NCI-H2196 treated with DMSO at 0.1 percent for 48 hours (cell line): ENCODE measurements around the gene COL8A1.
"Not testable (repeated sequence)": the region's sequence is repeated elsewhere in the genome, so short reads cannot be mapped to it uniquely, and the experiment has no call there.

Source experiments
- DNase-seq: peaks from one replicate; lab custom pipeline; 2025; ENCODE audit not compliant: unreplicated experiment; lab: John Stamatoyannopoulos, UW

COL8A1 gene

GRCh38 chr3:99638167-99638948, at the start of gene COL8A1:
COL8A1 (plus strand) TSS chr3:99638594; CDS start chr3:99790683, 152,089 bp downstream.
- no peak for DNase-seq

GRCh38 chr3:99589168-99589567, 49.2 kb upstream of the COL8A1 start:
- not testable (repeated sequence) for DNase-seq

GRCh38 chr3:99599894-99600293, 38.5 kb upstream of the COL8A1 start:
- no peak for DNase-seq

DNA sequence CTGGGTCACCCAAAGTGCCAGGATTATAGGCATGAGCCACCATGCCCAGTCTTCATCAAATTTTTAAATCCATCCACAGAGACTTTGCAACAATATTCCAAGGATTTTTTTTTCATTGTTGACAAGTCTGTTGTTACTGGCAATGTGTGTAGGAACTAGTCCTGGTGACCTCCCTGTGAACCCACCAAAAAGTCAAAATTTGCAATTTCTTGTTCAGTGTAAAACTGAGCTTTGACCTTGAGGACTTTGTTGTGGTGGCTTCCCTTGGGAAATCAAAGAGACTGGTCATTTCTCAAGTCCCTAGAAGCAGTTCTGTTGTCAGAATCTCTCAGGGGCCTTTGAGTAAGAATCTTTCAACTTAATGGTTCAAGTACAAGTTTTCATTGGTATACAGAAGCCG, 36.9 kb upstream of the COL8A1 start:
- DNase-seq = no peak

DNA sequence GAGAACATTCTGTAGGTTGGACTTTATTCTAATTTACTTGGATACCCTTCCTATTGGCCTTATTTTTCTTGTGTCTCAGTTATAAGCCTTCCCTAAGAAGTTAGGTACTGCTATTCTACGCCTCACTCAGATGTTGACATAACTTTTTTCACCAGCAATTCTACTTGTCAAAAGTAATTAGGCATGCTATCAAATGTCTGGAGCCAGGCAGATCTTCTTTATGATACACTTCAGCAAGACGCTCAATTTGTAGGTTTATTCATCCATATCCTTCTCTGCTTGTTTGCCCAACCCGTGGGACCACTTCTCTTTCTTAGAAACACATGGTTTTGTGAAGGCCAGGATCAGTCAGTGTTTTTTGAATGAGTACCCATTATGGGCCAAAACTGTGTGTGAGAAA, 36.2 kb upstream of the COL8A1 start:
- no peak for DNase-seq

- DNase-seq = no peak
Measured at GRCh38 chr3:99607151-99607550, 31.2 kb upstream of the COL8A1 start.

DNA sequence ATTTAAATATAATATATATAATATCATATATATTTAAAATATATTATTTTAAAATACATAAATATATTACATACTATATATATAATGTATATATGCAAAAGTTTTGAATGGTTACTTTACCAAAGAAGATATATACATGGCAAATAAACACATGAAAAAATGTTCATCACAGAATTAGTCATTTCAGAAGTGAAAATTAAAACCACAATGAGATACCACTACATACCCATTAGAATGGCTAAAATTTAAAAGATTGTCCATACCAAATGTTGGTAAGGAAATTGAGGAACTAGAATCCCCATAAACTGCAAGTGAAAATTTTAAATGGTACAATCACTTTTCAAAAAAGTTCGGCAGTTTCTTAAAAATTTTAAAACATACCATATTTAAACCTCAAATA, 23.6 kb upstream of the COL8A1 start:
- no peak for DNase-seq

DNA sequence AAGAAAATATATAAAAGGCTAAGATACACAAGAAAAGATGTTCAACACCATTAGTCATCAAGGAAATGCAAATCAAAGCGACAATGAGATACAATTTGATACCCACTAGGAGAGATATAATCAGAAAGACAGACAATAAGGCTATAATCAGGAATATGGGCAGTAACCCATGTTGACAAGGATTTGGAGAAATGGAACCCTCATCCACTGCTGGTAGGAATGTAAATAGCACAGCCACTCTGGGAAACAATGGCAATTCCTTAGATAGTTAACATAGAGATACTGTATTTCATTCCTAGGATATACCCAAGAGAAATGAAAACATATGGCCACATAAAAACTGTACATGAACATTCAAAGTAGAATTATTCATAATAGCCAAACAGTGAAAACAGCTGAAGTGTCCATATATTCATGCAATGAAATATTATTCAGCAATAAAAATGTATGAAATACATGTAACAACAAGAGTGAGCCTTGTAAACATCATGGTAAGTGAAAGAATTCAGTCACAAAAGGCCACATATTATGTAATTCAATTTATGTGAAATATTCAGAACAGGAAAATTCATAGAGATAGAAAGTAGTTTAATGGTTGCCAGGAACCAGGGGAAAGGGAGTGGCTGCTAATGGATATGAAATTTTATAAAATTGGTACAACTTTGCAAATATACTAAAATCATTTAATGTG, 18.2 kb upstream of the COL8A1 start:
- DNase-seq = no peak

GRCh38 chr3:99620976-99621375, 17.4 kb upstream of the COL8A1 start:
- no peak for DNase-seq

- no peak for DNase-seq
Measured at GRCh38 chr3:99624496-99625236, 13.7 kb upstream of the COL8A1 start.

- DNase-seq = no peak
Measured at GRCh38 chr3:99625237-99625622, 13.2 kb upstream of the COL8A1 start.

GRCh38 chr3:99625643-99626416, 12.6 kb upstream of the COL8A1 start:
- DNase-seq = no peak

DNA sequence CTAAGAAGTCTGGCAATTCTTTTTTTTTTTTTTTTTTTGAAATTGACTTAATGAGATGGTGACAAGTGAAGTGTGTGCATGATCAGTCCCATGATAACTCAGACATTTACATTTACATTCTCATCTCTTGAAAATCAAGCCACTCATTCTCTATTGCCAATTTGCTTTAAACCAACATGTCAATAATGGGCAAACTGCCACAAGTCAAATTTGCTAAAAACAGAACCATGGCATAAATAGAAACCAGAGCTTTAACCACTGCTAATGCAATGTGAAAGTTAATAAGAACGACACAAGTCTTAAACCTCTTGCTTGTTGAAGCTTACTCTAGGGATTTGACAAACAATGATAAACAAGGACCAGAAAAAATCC, 12.0 kb upstream of the COL8A1 start:
- DNase-seq = no peak

DNA sequence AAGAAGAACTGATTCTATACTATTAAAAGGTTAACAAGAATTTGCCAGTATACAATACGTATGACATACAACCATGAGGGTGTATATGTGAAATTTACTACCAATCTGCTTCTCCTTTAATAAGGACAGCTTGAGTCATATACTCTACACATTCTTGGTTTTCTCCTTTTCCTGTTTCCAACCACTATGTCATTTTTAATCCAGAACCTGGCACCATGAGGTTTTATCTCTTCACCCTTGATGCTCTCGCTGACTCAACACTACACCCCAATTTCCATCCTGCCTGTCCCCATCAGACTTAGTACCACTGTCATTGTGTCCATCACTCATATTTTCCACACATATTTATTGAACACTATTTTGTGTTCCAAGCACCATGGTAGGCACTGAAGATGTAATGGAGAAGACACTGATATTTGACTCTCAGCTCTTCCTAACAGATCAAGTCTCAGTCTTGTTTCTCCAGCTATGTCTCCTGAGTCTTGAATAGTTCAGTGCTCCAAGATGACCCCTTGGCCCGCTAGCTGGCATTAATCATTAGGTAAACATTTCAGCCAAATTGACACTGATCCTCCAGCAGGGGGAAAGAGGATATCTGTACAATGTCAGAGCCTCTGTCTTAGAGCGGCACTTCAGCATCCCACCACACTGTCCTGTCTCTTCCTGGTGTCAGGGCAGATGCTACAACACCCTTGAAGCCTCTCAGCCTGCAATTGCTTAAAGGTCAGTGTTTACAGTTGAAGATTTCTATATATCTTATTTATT, 11.2 kb upstream of the COL8A1 start:
- no peak for DNase-seq

GRCh38 chr3:99630815-99631214, 7.6 kb upstream of the COL8A1 start:
- no peak for DNase-seq

GRCh38 chr3:99633887-99634558, 4.4 kb upstream of the COL8A1 start:
- DNase-seq = no peak

GRCh38 chr3:99634881-99635280, 3.5 kb upstream of the COL8A1 start:
- DNase-seq = no peak

GRCh38 chr3:99635348-99635747, 3.0 kb upstream of the COL8A1 start:
- DNase-seq = no peak

- DNase-seq = no peak
Measured at GRCh38 chr3:99637016-99637367, 1.4 kb upstream of the COL8A1 start.
